Measurements from ENCODE around the gene MTMR2. TPM values are rescaled to one million over a fixed set of nuclear protein-coding genes. Genes with fewer than 3 reads are reported as not detected.
"Not testable (repeated sequence)": the region's sequence is repeated elsewhere in the genome, so short reads cannot be mapped to it uniquely, and the experiment has no call there.

Gene MTMR2
- total and polyA plus RNA-seq, 2 donors (not counting 1 experiment from before 2014, with no cell fraction given): 29.2 to 48.2 TPM

- no peak for DNase-seq (ENCODE audit: low read depth in 2 of 2)
- Histone ChIP-seq H3K79me2 (ENCODE audit: control insufficient read depth, insufficient read depth, low read length) (no peaks in the 10 kb centered on the region), H2AFZ (ENCODE audit: low read length) (no peak overlapping the region), H3K4me2 (ENCODE audit: extremely low read depth, insufficient read depth, low read length) (no peak overlapping the region), H3K4me1 (ENCODE audit: control insufficient read depth, extremely low read depth, insufficient read depth, low read length) (peaks cover 8% of the 10 kb centered on the region), H3K27ac (ENCODE audit: insufficient read depth, low read length) (no peak overlapping the region), H3K9me3 (ENCODE audit: control insufficient read depth, insufficient read depth, low read depth, low read length) (no peaks in the 10 kb centered on the region), H4K20me1 (ENCODE audit: control insufficient read depth, extremely low read depth, insufficient read depth, low read length) (no peaks in the 10 kb centered on the region), H3K36me3 (ENCODE audit: control insufficient read depth, insufficient read depth, low read length) (no peaks in the 10 kb centered on the region), H3K27me3 (ENCODE audit: control insufficient read depth, insufficient read depth, low read length) (no peaks in the 10 kb centered on the region), H3K4me3 (replicated peaks in 1 of 4; ENCODE audit: control extremely low read depth in 1 of 4, insufficient read depth in 1 of 4, low read depth in 3 of 4, low read length in 4 of 4) (no peak overlapping the region), H3K9ac (ENCODE audit: insufficient read depth, low read length) (no peak overlapping the region)
- TF ChIP-seq CTCF (conservative IDR thresholded peaks at IDR 0.05 in 1 of 2, IDR thresholded peaks at IDR 0.05 in 1 of 2; ENCODE audit: low read depth in 1 of 2, low read length in 2 of 2): no peak
- no peak for TF ChIP-seq EZH2 (IDR thresholded peaks at IDR 0.05; ENCODE audit: low read length, missing control alignments)
These were observed 40.5 kb downstream of the MTMR2 start for GRCh38 chr11:95883381-95883780.

- H3K4me1 ChIP-seq (ENCODE audit: control insufficient read depth, extremely low read depth, insufficient read depth, low read length): peaks cover 17% of the 10 kb centered on the region
- peak overlapping the region; percentile 82 for H3K27ac ChIP-seq (ENCODE audit: insufficient read depth, low read length)
- no peaks in the 10 kb centered on the region for H3K79me2 ChIP-seq (ENCODE audit: control insufficient read depth, insufficient read depth, low read length)
- H3K9me3 ChIP-seq (ENCODE audit: control insufficient read depth, insufficient read depth, low read depth, low read length): no peaks in the 10 kb centered on the region
- peak; percentile 100 for DNase-seq (ENCODE audit: low read depth in 2 of 2)
- H3K36me3 ChIP-seq (ENCODE audit: control insufficient read depth, insufficient read depth, low read length): no peaks in the 10 kb centered on the region
- no peaks in the 10 kb centered on the region for H3K27me3 ChIP-seq (ENCODE audit: control insufficient read depth, insufficient read depth, low read length)
- TF ChIP-seq CTCF (conservative IDR thresholded peaks at IDR 0.05 in 1 of 2, IDR thresholded peaks at IDR 0.05 in 1 of 2; ENCODE audit: low read depth in 1 of 2, low read length in 2 of 2): no peak
- no peak for TF ChIP-seq EZH2 (IDR thresholded peaks at IDR 0.05; ENCODE audit: low read length, missing control alignments)
- H2AFZ ChIP-seq (ENCODE audit: low read length): no peak overlapping the region
- no peaks in the 10 kb centered on the region for H4K20me1 ChIP-seq (ENCODE audit: control insufficient read depth, extremely low read depth, insufficient read depth, low read length)
- no peak overlapping the region for H3K9ac ChIP-seq (ENCODE audit: insufficient read depth, low read length)
- peak overlapping the region; percentile 56 for H3K4me2 ChIP-seq (ENCODE audit: extremely low read depth, insufficient read depth, low read length)
- H3K4me3 ChIP-seq (replicated peaks in 1 of 4; ENCODE audit: control extremely low read depth in 1 of 4, insufficient read depth in 1 of 4, low read depth in 3 of 4, low read length in 4 of 4): no peak overlapping the region
These were observed 46.6 kb downstream of the MTMR2 start for GRCh38 chr11:95877291-95877690.

GRCh38 chr11:95870877-95871276 lies 53.0 kb downstream of the MTMR2 start:
- not testable (repeated sequence) for H3K4me3 ChIP-seq (replicated peaks in 1 of 4; ENCODE audit: control extremely low read depth in 1 of 4, insufficient read depth in 1 of 4, low read depth in 3 of 4, low read length in 4 of 4); H4K20me1 ChIP-seq (ENCODE audit: control insufficient read depth, extremely low read depth, insufficient read depth, low read length); DNase-seq (ENCODE audit: low read depth in 2 of 2); H3K4me1 ChIP-seq (ENCODE audit: control insufficient read depth, extremely low read depth, insufficient read depth, low read length); H2AFZ ChIP-seq (ENCODE audit: low read length); H3K4me2 ChIP-seq (ENCODE audit: extremely low read depth, insufficient read depth, low read length); H3K9ac ChIP-seq (ENCODE audit: insufficient read depth, low read length); H3K36me3 ChIP-seq (ENCODE audit: control insufficient read depth, insufficient read depth, low read length); H3K27ac ChIP-seq (ENCODE audit: insufficient read depth, low read length); H3K9me3 ChIP-seq (ENCODE audit: control insufficient read depth, insufficient read depth, low read depth, low read length); H3K27me3 ChIP-seq (ENCODE audit: control insufficient read depth, insufficient read depth, low read length); H3K79me2 ChIP-seq (ENCODE audit: control insufficient read depth, insufficient read depth, low read length)

Measured in fibroblast of lung (primary cell).